ENCODE results near the gene EMP2. TPM values are rescaled to one million over a fixed set of nuclear protein-coding genes. Genes with fewer than 3 reads are reported as not detected.
A peak's percentile ranks its signal among the peaks of the same experiment; 100 is the strongest.

EMP2 gene
- total and polyA plus RNA-seq, 4 donors: 18.9 to 143 (median 92.9) TPM

- no peaks in the 10 kb centered on the region for H3K27me3 ChIP-seq (ENCODE audit: control insufficient read depth in 1 of 2, insufficient read depth in 2 of 2, low read length in 1 of 2)
- no peak overlapping the region for H3K27ac ChIP-seq (ENCODE audit: low read depth in 1 of 2, low read length in 2 of 2)
- no peak overlapping the region for H3K4me3 ChIP-seq (ENCODE audit: low read length in 2 of 2)
- no peaks in the 10 kb centered on the region for H3K4me1 ChIP-seq (ENCODE audit: control insufficient read depth in 1 of 2, insufficient read depth in 2 of 2, low read length in 2 of 2)
- intact Hi-C loops (cut with DNase I): no loop called here
- no peaks in the 10 kb centered on the region for H3K9me3 ChIP-seq (ENCODE audit: control insufficient read depth, low read length)
- DNase-seq (no peak), ATAC-seq (ENCODE audit: low FRiP score) (no peak)
- H3K36me3 ChIP-seq (ENCODE audit: control insufficient read depth in 1 of 2, insufficient read depth in 2 of 2, low read length in 1 of 2): peaks cover 2 to 8% of the 10 kb centered on the region in 2 donors
Observed at GRCh38 chr16:10531582-10531981, 48.8 kb downstream of the EMP2 start.

- intact Hi-C loops (cut with DNase I): no loop called here
- no peak overlapping the region for H3K4me3 ChIP-seq (ENCODE audit: low read length in 2 of 2)
- DNase-seq (peak in 1 of 2 donors; percentile 13), ATAC-seq (ENCODE audit: low FRiP score) (no peak)
- H3K9me3 ChIP-seq (ENCODE audit: control insufficient read depth, low read length): no peaks in the 10 kb centered on the region
- no peaks in the 10 kb centered on the region for H3K4me1 ChIP-seq (ENCODE audit: control insufficient read depth in 1 of 2, insufficient read depth in 2 of 2, low read length in 2 of 2)
- no peak overlapping the region for H3K27ac ChIP-seq (ENCODE audit: low read depth in 1 of 2, low read length in 2 of 2)
- no peaks in the 10 kb centered on the region for H3K27me3 ChIP-seq (ENCODE audit: control insufficient read depth in 1 of 2, insufficient read depth in 2 of 2, low read length in 1 of 2)
- H3K36me3 ChIP-seq (ENCODE audit: control insufficient read depth in 1 of 2, insufficient read depth in 2 of 2, low read length in 1 of 2): peaks cover 2 to 8% of the 10 kb centered on the region in 2 donors
- 80% methylated on average over 14 of the region's 14 CpGs for WGBS, 2 donors
Observed at GRCh38 chr16:10530685-10531084, 49.7 kb downstream of the EMP2 start.

GRCh38 chr16:10529895-10530669, 50.3 kb downstream of the EMP2 start:
- no peak overlapping the region for H3K4me3 ChIP-seq (ENCODE audit: low read length in 2 of 2)
- ATAC-seq (ENCODE audit: low FRiP score) (no peak), DNase-seq (no peak)
- no peak overlapping the region for H3K27ac ChIP-seq (ENCODE audit: low read depth in 1 of 2, low read length in 2 of 2)
- intact Hi-C loops (cut with DNase I): no loop called here
- no peaks in the 10 kb centered on the region for H3K9me3 ChIP-seq (ENCODE audit: control insufficient read depth, low read length)
- H3K4me1 ChIP-seq (ENCODE audit: control insufficient read depth in 1 of 2, insufficient read depth in 2 of 2, low read length in 2 of 2): no peaks in the 10 kb centered on the region
- H3K27me3 ChIP-seq (ENCODE audit: control insufficient read depth in 1 of 2, insufficient read depth in 2 of 2, low read length in 1 of 2): no peaks in the 10 kb centered on the region
- peaks cover 2 to 11% of the 10 kb centered on the region in 2 donors for H3K36me3 ChIP-seq (ENCODE audit: control insufficient read depth in 1 of 2, insufficient read depth in 2 of 2, low read length in 1 of 2)
- 71 to 76% methylated on average over 1 of the region's 1 CpG for WGBS, 2 donors

- H3K27ac ChIP-seq (ENCODE audit: low read depth in 1 of 2, low read length in 2 of 2): no peak overlapping the region
- no peaks in the 10 kb centered on the region for H3K4me1 ChIP-seq (ENCODE audit: control insufficient read depth in 1 of 2, insufficient read depth in 2 of 2, low read length in 2 of 2)
- ATAC-seq (ENCODE audit: low FRiP score) (no peak), DNase-seq (peak in 1 of 2 donors; percentile 7)
- H3K36me3 ChIP-seq (ENCODE audit: control insufficient read depth in 1 of 2, insufficient read depth in 2 of 2, low read length in 1 of 2): peaks cover 3 to 13% of the 10 kb centered on the region in 2 donors
- H3K27me3 ChIP-seq (ENCODE audit: control insufficient read depth in 1 of 2, insufficient read depth in 2 of 2, low read length in 1 of 2): no peaks in the 10 kb centered on the region
- H3K9me3 ChIP-seq (ENCODE audit: control insufficient read depth, low read length): no peaks in the 10 kb centered on the region
- 94 to 95% methylated on average over 8 of the region's 8 CpGs for WGBS, 2 donors
- intact Hi-C loops (cut with DNase I): no loop called here
- no peak overlapping the region for H3K4me3 ChIP-seq (ENCODE audit: low read length in 2 of 2)
Observed at GRCh38 chr16:10528635-10529034, 51.8 kb downstream of the EMP2 start.

GRCh38 chr16:10526962-10527361, 53.4 kb downstream of the EMP2 start:
- Histone ChIP-seq H3K9me3 (ENCODE audit: control insufficient read depth, low read length) (no peaks in the 10 kb centered on the region), H3K36me3 (ENCODE audit: control insufficient read depth in 1 of 2, insufficient read depth in 2 of 2, low read length in 1 of 2) (peaks cover 1 to 11% of the 10 kb centered on the region in 2 donors), H3K27me3 (ENCODE audit: control insufficient read depth in 1 of 2, insufficient read depth in 2 of 2, low read length in 1 of 2) (no peaks in the 10 kb centered on the region), H3K4me1 (ENCODE audit: control insufficient read depth in 1 of 2, insufficient read depth in 2 of 2, low read length in 2 of 2) (no peaks in the 10 kb centered on the region), H3K27ac (ENCODE audit: low read depth in 1 of 2, low read length in 2 of 2) (no peak overlapping the region), H3K4me3 (ENCODE audit: low read length in 2 of 2) (no peak overlapping the region)
- intact Hi-C loops (cut with DNase I): no loop called here
- 90% methylated on average over 7 of the region's 7 CpGs for WGBS, 2 donors
- DNase-seq (peak in 1 of 2 donors; percentile 10), ATAC-seq (ENCODE audit: low FRiP score) (no peak)

- H3K27me3 ChIP-seq (ENCODE audit: control insufficient read depth in 1 of 2, insufficient read depth in 2 of 2, low read length in 1 of 2): no peaks in the 10 kb centered on the region
- ATAC-seq (ENCODE audit: low FRiP score) (no peak), DNase-seq (no peak)
- intact Hi-C loops (cut with DNase I): no loop called here
- no peaks in the 10 kb centered on the region for H3K9me3 ChIP-seq (ENCODE audit: control insufficient read depth, low read length)
- no peak overlapping the region for H3K27ac ChIP-seq (ENCODE audit: low read depth in 1 of 2, low read length in 2 of 2)
- 93 to 96% methylated on average over 6 of the region's 6 CpGs for WGBS, 2 donors
- H3K4me1 ChIP-seq (ENCODE audit: control insufficient read depth in 1 of 2, insufficient read depth in 2 of 2, low read length in 2 of 2): no peaks in the 10 kb centered on the region
- H3K4me3 ChIP-seq (ENCODE audit: low read length in 2 of 2): no peak overlapping the region
- H3K36me3 ChIP-seq (ENCODE audit: control insufficient read depth in 1 of 2, insufficient read depth in 2 of 2, low read length in 1 of 2): peaks cover 1 to 11% of the 10 kb centered on the region in 2 donors
Observed at GRCh38 chr16:10525214-10525825, 55.1 kb downstream of the EMP2 start.

GRCh38 chr16:10522966-10523365, 57.4 kb downstream of the EMP2 start:
- Histone ChIP-seq H3K27me3 (ENCODE audit: control insufficient read depth in 1 of 2, insufficient read depth in 2 of 2, low read length in 1 of 2) (no peaks in the 10 kb centered on the region), H3K4me3 (ENCODE audit: low read length in 2 of 2) (no peak overlapping the region), H3K9me3 (ENCODE audit: control insufficient read depth, low read length) (no peaks in the 10 kb centered on the region), H3K4me1 (ENCODE audit: control insufficient read depth in 1 of 2, insufficient read depth in 2 of 2, low read length in 2 of 2) (no peaks in the 10 kb centered on the region), H3K27ac (ENCODE audit: low read depth in 1 of 2, low read length in 2 of 2) (no peak overlapping the region), H3K36me3 (ENCODE audit: control insufficient read depth in 1 of 2, insufficient read depth in 2 of 2, low read length in 1 of 2) (peaks cover 1 to 10% of the 10 kb centered on the region in 2 donors)
- ATAC-seq (ENCODE audit: low FRiP score) (no peak), DNase-seq (no peak)
- intact Hi-C loops (cut with DNase I): loop anchor here (5.0 kb wide), 2 partner anchors 54 to 389 kb away; no protein-coding TSS in a partner anchor
- WGBS, 2 donors: 75 to 95% methylated on average over 2 of the region's 2 CpGs

GRCh38 chr16:10521681-10522274, 58.6 kb downstream of the EMP2 start:
- H3K4me3 ChIP-seq (ENCODE audit: low read length in 2 of 2): no peak overlapping the region
- ATAC-seq (ENCODE audit: low FRiP score) (peak; percentile 85), DNase-seq (peak in 1 of 2 donors; percentile 74)
- no peaks in the 10 kb centered on the region for H3K4me1 ChIP-seq (ENCODE audit: control insufficient read depth in 1 of 2, insufficient read depth in 2 of 2, low read length in 2 of 2)
- 47 to 49% methylated on average over 9 of the region's 9 CpGs for WGBS, 2 donors
- intact Hi-C loops (cut with DNase I): loop anchor here (2.0 to 5.0 kb wide), 3 partner anchors 56 to 391 kb away; no protein-coding TSS in a partner anchor
- no peaks in the 10 kb centered on the region for H3K27me3 ChIP-seq (ENCODE audit: control insufficient read depth in 1 of 2, insufficient read depth in 2 of 2, low read length in 1 of 2)
- no peak overlapping the region for H3K27ac ChIP-seq (ENCODE audit: low read depth in 1 of 2, low read length in 2 of 2)
- H3K9me3 ChIP-seq (ENCODE audit: control insufficient read depth, low read length): no peaks in the 10 kb centered on the region
- H3K36me3 ChIP-seq (ENCODE audit: control insufficient read depth in 1 of 2, insufficient read depth in 2 of 2, low read length in 1 of 2): peaks cover 1 to 6% of the 10 kb centered on the region in 2 donors
